CD4-positive, alpha-beta T cell treated with Interleukin-12 subunit alpha and Interleukin-12 subunit beta, for 1 hour (primary cell): ENCODE data around the gene MYH6.

Experiments
- DNase-seq: peaks from one replicate; pipeline ENCODE4 v3.0.0-alpha.2; 2020

MYH6 gene

DNA sequence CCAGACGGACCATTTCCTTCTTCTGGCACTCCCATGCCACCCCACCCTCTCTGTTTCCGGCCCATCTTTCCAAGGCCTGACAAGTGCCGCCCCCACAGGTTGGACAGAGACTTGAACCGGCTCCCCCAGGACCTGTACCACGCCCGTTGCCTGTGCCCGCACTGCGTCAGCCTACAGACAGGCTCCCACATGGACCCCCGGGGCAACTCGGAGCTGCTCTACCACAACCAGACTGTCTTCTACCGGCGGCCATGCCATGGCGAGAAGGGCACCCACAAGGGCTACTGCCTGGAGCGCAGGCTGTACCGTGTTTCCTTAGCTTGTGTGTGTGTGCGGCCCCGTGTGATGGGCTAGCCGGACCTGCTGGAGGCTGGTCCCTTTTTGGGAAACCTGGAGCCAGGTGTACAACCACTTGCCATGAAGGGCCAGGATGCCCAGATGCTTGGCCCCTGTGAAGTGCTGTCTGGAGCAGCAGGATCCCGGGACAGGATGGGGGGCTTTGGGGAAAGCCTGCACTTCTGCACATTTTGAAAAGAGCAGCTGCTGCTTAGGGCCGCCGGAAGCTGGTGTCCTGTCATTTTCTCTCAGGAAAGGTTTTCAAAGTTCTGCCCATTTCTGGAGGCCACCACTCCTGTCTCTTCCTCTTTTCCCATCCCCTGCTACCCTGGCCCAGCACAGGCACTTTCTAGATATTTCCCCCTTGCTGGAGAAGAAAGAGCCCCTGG lies 32.4 kb downstream of the MYH6 start:
- DNase-seq, result no peak

- DNase-seq, result no peak
These were observed 35.0 kb downstream of the MYH6 start for GRCh38 chr14:23373041-23373440.

- no peak for DNase-seq
These were observed 35.6 kb downstream of the MYH6 start, which contains the start of gene IL25 for GRCh38 chr14:23372509-23372908. Gene IL25, plus strand, starts transcription at chr14:23372809.

GRCh38 chr14:23371865-23372264 lies 36.2 kb downstream of the MYH6 start:
- DNase-seq, result no peak

DNA sequence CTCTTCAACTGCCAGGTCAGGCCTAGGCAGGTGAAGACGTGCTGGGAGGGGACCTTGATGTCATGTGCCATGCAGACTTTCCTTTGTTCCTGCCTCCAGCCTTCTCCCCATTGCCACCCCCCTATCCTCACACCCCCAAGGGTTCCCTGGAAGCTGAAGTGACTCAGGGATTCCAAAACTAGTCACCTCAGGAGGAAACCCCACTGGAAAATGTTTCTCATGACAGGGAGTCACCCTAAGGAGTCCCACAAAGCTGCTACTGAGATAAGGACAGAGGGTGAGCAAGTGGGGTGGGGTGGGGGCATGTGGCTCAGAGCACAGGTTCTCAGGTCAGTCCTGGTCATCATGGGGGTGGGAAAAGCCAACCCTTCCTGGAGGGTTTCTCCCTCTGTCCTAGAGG lies 37.9 kb downstream of the MYH6 start:
- no peak for DNase-seq

DNA sequence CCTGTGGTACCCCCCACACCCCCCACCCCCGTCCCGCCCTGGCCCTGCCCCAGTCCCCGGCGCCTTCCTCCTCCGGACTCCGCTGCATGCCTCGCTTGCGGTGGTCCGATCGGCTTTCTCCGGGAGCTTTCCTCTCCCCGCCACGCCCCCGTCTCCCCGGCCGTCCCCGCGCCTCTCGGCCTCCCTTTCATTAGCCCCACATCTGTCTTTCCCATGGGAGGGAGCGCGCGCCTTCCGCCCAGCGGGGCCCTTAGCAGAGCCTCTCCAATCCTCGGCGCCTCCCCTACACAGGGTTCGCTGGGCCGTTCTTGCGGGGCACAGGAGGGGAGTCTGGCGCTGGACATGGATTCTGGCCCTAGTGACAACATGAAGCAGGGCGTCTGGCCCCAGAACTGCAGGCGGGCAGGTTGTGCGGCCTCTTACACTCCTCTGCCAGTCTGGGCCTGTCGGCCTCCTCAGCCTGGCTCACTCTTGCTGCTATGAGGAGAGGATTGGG lies 41.6 kb downstream of the MYH6 start:
- DNase-seq, result no peak

- no peak for DNase-seq
These were observed 42.2 kb downstream of the MYH6 start for GRCh38 chr14:23365732-23366425.

GRCh38 chr14:23365036-23365731 lies 42.9 kb downstream of the MYH6 start, which contains the start of gene EFS:
Gene EFS, minus strand, starts transcription at chr14:23365172. Its CDS starts 147 bp downstream, at chr14:23365025.
- no peak for DNase-seq

GRCh38 chr14:23364164-23365035 lies 43.7 kb downstream of the MYH6 start:
- no peak for DNase-seq

- DNase-seq, result no peak
These were observed 45.9 kb downstream of the MYH6 start for GRCh38 chr14:23362200-23362599.

GRCh38 chr14:23361763-23362162 lies 46.3 kb downstream of the MYH6 start:
- no peak for DNase-seq

DNA sequence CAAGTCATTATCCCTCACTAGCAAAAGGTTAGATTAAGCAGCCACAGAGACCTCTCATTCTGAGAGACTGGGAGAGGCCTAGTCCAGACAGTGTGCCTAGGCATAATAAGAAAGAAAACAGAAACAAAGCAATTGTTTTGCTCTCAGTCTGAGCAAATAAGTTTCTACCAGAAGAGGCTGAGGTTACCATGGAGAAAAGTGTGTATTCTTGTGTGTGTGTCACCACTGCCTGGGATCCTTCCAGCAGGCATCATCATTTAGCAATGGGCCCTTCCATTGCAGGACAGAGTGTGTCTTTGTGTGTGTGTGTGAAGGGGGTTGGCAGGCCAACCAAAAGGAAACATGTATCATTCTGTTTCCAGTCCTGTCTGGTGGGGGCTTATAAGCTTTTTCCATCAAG lies 46.8 kb downstream of the MYH6 start:
- no peak for DNase-seq

GRCh38 chr14:23360496-23360895 lies 47.6 kb downstream of the MYH6 start:
- no peak for DNase-seq

DNA sequence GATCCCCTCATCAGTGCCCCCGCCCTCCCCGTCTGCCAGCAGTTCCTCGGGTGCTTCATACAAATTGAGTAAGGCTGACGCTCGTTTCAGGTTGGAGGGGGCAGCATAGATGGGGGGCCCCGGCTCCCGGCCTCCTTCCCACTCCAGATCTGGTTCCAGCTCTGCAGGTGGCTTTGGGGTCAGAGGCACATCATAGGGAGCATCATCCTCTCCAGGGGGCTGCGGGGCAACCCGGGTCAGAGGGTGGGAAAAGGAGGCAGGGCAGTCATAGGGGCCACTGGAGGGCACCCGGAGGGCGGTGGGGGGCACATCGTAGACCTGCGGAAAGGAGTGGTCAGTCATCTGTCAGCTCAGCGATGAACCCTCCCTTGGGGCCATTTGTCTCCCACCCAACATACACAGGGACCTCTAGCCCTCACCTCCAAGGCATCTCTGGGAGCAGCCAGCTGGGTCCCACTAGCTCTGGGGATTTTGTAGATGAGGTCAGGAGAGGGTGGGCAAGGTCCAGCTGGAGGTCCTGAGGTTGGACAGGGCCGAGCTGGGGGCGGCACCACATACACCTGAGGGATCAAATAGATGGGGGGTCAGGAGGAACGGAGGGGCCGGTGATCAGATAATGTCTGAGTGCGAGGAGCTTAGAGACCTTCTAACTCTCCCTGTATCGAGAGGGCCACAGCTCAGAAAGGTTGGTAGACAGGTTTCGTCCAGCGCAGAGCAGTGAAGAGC lies 48.2 kb downstream of the MYH6 start:
- DNase-seq, result no peak

DNA sequence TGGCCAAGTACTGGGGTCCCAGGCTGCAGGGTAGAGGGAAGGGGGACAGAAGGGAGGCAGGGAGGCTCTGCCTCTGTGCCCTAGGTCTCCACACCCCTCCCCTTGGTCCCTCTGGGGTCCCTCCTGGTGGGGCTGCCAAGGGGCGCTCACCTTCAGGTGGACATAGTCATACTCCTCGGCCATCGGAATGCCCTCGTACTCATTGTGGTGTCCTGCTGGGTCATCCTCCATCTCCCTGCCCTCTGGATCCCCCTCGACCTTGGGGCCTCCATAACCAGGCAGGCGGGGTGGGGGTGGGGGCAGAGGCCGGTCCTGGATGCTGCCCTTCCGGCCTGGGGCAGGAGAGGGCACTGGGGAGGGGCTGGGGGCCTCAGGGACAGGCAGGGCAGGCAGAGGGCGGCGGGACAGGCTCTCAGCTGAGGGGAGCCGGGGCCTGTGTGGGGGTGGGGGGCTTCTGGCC lies 48.9 kb downstream of the MYH6 start:
- no peak for DNase-seq

- no peak for DNase-seq
These were observed 49.4 kb downstream of the MYH6 start for GRCh38 chr14:23358553-23359166.

DNA sequence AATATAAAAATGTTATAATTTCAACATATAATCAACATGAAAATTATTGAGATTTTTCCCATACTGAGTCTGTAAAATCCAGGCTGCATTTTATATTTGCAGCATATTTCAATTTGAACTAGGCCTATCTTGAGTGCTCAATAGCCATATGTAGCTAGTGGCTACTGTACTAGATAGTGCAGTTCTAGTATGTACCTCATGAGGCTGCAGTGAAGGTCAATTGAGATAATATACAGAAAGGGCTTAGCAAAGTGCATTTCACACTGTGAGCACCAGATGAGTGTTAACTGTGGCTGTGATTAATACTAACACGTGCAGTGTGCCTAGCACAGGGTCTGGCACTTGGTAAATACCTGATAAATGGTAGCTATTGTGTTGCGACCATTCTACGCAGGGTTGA lies 50.0 kb downstream of the MYH6 start:
- no peak for DNase-seq

GRCh38 chr14:23357261-23357660 lies 50.8 kb downstream of the MYH6 start:
- no peak for DNase-seq

DNA sequence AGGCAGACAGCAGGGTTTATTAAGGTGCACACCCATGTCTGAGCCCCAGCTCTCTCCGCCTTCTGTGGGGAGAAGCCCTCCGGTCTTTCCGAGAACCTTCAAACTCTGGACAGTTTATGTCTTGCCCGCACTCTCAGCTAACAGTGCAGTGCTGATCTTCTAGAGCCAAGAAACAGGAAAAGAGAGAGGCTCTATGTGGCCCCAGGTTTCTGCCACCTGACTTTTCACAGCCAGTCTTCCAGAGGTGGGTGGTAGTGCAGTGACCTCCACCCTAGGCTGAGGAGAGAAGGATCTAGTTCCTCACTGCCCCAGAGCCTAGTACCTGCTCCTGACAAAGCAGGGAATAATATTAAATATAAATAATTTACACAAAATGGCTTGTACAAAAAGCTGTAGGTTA lies 51.4 kb downstream of the MYH6 start:
- DNase-seq, result no peak

DNA sequence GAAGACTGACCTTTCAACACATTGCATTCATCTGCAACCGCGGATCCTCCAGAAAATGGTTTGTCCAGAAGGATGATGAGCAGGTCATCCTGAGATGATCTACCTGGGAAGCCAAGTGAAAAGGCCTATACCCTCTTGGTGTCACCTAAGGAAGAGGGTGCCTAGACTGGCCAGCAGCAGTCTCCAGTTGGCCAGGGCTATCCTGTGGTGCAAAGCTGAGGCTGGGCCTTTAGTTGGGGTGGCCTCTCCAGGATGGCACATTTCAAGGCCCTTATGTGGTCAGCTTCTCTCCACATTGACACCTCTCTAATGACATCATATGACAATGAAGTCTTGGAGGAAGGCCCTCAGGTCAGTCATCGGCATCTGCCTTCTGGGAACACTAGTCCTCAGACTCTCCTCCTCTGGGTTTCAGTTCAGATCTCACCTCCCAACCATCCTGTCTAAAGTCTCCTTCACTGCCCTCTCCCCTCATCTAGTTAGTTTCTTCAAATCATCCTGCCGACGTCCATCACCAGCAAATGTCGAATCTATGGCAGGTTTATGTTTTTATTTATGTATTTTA lies 52.1 kb downstream of the MYH6 start:
- no peak for DNase-seq

DNA sequence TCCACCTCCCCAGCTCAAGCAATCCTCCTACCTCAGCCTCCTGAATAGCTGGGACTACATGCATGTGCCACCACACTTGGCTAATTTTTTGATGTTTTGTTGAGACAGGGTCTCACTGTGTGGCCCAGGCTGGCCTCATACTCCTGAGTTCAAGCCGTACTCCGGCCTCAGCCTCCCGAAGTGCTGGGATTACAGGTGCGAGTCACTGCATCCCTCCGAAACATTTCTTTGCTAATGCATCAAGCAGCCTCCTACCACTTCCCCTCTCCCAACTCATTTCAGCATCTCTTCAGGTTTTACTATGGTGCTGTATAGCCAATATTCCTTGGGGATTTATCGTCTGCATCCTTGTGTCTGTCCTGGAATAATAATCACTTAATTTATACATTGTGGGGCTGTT lies 53.1 kb downstream of the MYH6 start:
- no peak for DNase-seq
